H4 (cell line): ENCODE results near the gene YBX3. TPM values are rescaled to one million over a fixed set of nuclear protein-coding genes. Genes with fewer than 3 reads are reported as not detected.

Source experiments
- DNase-seq: peaks from one replicate; pipeline ENCODE4 v3.0.0-alpha.2; 2015; ENCODE audit warnings: low spot score
- total RNA-seq: library from RNA; depleted of rRNA; stranded (reverse); fragments of >200 nt; shearing (Covaris generic); gene quantifications from 2 replicates; pipeline ENCODE4 v1.2.3, GENCODE V29; 2014; rRNA removed

Gene YBX3
- total RNA-seq, 1 experiment from 2014 or later: 96.7 TPM

GRCh38 chr12:10669533-10669932, 53.6 kb downstream of the YBX3 start:
- DNase-seq: no peak

- DNase-seq: no peak
Observed at GRCh38 chr12:10668526-10668925, 54.6 kb downstream of the YBX3 start.

DNA sequence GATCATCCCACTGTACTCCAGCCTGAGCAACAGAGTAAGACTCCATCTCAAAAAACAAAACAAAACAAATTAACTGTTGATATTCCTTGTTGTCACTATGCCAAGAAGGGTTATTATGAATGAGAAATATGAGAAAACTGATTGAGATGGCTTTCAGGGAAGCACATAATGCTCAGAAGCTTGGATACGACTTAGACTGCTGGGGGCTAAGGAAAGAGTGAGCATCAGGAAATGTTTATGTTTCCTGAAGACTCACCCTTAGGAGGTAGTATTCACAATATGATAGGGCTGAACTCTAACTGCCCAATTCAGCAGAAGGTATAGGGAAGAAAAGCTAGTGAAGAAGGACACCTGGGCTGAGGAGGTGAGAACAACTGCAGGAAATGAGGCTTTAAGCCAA, 55.5 kb downstream of the YBX3 start:
- no peak for DNase-seq

- DNase-seq: no peak
Observed at GRCh38 chr12:10664499-10664898, 58.6 kb downstream of the YBX3 start.

DNA sequence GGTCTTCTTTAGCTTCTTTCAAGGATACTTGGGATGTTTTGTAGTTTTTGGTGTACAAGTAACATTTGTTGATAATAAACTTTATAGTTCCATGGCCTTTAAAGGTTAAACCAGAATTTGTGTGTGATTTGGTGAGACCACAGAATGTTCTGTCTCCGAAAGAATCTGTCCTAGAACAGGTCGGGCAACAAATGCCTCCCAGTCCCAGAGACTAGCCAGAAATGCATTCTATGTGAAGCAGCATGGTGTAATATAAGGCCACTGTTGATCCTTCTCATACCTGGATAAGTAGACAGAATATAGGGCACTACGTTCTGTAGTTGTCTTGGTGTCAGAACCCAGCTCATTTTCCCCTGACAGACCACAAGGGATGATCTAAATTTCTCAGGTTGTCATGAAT, 59.3 kb downstream of the YBX3 start:
- no peak for DNase-seq

GRCh38 chr12:10661338-10661737, 61.8 kb downstream of the YBX3 start:
- peak; percentile 39 for DNase-seq

- no peak for DNase-seq
Observed at GRCh38 chr12:10654003-10654402, 69.1 kb downstream of the YBX3 start.

DNA sequence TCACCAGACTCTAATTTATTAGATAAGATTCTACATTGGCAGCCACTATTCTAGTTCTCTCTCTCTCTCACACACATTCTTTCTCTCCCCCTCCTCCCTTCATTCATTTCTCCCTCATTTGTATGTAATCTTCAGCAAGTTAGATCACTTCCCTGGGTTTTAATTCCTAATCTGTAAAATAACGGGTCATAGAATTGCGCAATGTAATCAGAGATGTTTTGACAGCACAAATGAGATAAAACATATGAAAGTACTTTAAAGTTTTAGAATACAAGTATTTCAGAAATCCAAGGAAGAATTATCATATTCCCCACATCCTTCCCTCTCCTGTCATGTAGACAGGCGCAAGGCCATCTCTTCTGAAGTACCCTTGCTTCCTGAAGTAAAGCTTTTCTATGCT, 70.9 kb downstream of the YBX3 start:
- DNase-seq: no peak

Other genes with a start within 250 kb of the YBX3 start
- gene EIF2S3B, start 217.4 kb downstream of the YBX3 start, total RNA-seq: 0.66 and 0.83 TPM in 2 replicates
- gene MAGOHB, start 109.7 kb downstream of the YBX3 start, total RNA-seq: 63.2 and 116 TPM in 2 replicates
- 3.3 and 3.8 TPM in 2 replicates for gene STYK1, start 49.3 kb downstream of the YBX3 start, total RNA-seq
- not detected in 2 replicates for gene TAS2R7, start 79.3 kb upstream of the YBX3 start, total RNA-seq
- not detected in 2 replicates for gene TAS2R8, start 84.0 kb upstream of the YBX3 start, total RNA-seq
- not detected in 2 replicates for gene TAS2R9, start 86.8 kb upstream of the YBX3 start, total RNA-seq
- 0.08 TPM in 1 of 2 replicates, not detected in the other for gene TAS2R10, start 103.0 kb upstream of the YBX3 start, total RNA-seq
- gene PRR4, start 126.2 kb upstream of the YBX3 start, total RNA-seq: 0.87 and 3.6 TPM in 2 replicates
- 7.4 and 9.9 TPM in 2 replicates for gene PRH1, start 160.9 kb upstream of the YBX3 start, total RNA-seq
- 0.08 and 0.17 TPM in 2 replicates for gene TAS2R13, start 186.2 kb upstream of the YBX3 start, total RNA-seq
- gene PRH2, start 205.9 kb upstream of the YBX3 start, total RNA-seq: not detected in 2 replicates
- 1.6 and 3.3 TPM in 2 replicates for gene TAS2R14, start 215.9 kb upstream of the YBX3 start, total RNA-seq